Ureter (tissue), 1 donor: ENCODE results near the gene PHACTR3. TPM values are rescaled to one million over a fixed set of nuclear protein-coding genes. Genes with fewer than 3 reads are reported as not detected.

ENCODE experiments used
- DNase-seq: peaks from one replicate; pipeline ENCODE4 v3.0.0-alpha.2; 2020; ENCODE audit warnings: low spot score
- total RNA-seq: library from RNA; stranded (reverse); gene quantifications from one replicate; pipeline ENCODE4 v1.2.4, GENCODE V29; 2023
- donor health status: DM: yes; HTN: yes; CAD: no.

The PHACTR3 gene
- total RNA-seq, 1 donor from 2014 or later, result 0.60 TPM

DNA sequence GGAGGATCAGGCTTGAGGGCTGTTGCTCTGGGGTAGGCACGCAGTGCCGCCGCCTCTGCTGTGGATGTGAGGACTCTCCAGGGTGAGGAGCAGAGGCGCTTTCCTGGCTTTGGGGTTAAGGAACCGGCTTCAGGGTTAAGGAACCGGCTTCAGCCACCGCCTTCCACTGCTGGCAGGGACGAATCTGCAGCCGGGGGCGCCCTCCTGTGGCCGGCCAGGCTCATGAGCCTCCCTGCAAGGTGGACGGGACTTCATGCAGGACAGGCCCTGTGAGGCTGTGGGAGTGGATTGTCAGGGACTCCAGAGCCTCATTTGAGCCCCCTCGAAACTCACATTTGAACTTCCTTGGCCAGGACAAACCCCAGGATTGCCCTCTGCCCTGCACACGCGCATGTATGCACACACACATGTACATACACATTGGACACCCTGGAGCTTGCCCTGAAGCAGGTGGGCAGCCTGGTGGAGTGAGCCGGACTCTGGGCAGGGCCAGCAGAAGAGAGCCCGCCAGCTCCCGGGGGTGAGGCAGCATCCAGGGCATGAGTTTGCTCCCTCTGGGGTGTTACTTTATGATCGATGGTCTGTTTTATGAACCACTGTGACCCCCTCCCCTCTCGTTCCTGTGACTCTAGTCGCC is 146.9 kb downstream of the PHACTR3 start:
- peak; percentile 73 for DNase-seq

DNA sequence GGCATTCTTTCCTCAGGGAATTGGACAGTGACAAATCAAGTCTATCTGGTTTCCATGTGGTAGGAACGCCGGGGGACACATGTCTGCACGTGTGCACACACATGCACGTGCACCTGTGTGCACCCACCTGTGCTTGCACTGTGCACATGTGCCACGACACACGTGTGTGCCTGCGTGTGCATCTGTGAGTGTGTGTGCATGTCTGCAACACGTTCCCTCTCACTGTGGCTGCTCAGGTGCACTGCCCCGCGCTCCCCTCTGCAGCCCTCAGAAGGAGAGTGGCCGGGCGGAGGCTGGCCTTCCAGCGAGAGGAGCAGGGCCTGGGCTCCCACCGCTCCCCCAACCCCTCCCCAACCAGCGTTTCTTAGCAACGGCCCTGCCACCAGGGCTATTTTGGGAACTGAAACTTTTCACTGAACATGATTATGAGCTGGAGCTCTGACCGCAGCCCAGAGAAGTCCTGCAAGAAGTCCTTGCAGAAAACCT is 147.8 kb downstream of the PHACTR3 start:
- no peak for DNase-seq

DNA sequence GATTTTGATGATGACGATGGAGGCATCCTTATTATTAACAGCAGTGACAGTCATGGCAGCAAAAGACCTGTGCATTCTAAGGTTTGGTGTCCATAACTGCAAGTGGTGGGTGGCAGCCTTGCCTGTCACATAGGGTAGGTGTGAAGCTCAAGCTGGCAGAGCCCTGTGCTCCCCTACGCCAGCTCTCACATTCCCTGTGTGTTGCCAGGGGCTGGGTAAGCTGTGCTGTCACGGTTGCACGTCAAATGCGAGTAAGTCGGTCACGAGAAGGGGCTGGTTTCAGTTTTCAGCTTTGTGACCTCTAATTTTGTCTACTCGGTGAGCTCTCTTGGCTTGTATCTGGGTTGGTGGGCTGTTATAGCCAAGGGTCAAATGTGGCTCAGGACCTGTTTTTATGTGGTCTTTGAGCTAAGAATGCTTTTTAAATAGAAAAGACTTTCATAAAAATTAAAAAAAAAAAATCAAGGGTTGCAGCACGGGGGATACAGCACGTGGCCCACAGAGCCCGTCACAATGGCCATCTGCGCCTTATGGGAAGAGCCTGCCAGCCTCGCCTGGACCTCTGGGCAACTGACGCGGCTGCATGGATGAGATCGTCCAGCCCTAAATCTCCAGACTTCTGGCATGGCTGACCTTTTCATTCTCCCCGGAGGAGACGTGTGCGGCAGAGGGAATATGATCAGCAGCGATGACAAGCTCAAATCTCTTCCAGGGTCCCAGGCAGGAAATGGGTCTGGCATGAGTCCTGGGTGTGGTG is 148.5 kb downstream of the PHACTR3 start:
- no peak for DNase-seq

DNA sequence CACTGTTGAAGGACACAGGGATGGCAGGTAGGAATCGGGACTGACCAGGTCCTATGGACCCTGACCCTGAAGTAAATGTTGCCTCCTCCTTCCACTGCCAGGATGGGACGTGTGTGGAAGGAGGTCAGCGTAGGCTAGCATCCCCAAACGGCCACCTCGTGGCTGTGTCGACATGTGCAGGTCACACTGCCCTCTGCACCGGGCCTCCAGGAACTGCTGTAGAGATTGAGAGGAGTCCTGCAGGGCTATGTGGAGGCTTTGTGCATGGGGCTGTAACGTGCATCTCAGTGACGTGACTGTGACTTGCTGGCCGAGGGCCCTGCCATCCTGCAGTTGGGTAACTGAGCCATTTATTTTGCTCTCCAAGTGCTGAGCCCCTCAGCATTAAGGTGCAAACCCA is 149.5 kb downstream of the PHACTR3 start:
- no peak for DNase-seq

DNA sequence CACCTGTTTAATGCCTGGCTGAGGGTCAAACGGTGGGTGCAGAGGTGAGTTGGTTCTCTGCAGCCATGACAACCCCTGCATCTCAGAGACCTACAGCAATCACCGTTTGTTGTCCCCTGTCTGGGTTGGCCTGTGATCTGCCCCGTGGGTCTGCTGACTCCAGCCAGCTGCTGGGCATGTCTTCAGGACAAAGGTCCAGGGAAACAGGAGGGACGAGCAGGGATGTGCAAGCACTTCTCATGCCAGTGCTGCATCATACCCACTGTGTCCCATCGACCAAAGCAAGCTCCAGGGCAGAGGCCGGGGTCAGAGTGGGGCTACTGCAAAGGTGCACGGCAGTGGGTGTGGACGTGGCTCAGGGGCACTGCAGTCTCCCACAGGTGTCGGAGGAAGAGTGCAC is 150.2 kb downstream of the PHACTR3 start:
- DNase-seq, result no peak

DNA sequence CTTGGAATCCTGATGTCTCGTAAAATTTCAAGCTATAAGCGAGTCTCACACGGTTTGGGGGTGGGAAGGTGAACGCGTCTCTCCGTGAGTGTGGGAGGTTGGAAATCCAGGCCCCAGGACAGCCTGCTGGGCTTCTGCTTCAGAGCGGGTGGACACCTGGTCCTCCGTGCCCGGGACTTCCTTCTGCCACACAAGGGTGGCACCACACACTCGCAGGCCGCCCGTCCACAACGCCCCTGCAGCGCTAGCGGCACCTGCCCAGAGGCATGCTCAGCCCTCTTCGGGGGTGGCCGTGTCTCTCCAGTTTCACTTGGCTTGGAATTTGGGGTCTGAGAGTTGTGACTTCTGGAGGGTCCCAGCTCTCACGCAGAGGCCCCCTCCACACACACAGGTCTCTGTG is 151.9 kb downstream of the PHACTR3 start:
- no peak for DNase-seq

DNA sequence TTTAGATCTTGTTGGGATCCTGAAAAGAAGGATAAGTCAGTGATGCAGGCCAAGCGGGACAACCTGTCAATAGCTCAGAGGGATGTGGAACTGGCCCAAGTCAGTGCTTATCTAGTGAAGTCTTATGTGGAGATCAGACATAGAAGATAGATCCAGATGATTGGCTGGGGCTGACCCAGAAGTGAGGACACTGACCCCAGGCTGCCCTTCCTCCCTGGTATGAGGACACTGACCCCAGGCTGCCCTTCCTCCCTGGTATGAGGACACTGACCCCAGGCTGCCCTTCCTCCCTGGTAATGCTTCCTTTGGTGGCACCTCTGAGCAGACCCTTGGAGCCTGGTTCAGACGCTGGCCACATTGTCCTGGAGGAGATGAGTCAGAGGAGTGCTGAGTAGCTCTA is 159.7 kb downstream of the PHACTR3 start:
- no peak for DNase-seq

DNA sequence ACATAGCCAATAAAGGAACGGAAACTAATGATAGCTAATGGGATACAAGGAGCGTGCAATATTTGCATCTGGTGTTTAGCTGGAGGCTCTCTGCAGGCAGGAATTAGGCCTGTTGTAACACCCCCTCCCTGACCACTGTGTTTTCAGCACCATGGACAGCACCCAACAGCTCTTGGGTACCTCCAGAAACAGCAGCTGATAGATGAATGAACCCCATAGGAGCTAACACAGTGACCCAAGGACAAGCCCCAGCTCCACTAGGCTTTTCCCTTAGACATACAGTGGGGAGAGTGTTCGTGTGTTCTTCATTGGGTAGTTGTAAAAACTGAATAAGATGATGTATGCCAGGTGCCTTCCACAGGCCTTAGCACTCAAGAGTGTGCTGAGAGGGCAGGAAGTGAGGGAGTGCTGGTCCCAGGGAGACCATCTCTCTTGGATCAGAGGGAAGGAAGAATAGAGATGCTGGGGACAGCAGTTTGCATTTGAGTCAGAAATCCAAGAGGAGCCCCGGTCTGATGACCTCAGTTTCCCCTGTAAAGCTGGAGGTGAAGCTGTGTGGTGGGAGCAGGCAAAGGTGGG is 161.3 kb downstream of the PHACTR3 start:
- no peak for DNase-seq

DNA sequence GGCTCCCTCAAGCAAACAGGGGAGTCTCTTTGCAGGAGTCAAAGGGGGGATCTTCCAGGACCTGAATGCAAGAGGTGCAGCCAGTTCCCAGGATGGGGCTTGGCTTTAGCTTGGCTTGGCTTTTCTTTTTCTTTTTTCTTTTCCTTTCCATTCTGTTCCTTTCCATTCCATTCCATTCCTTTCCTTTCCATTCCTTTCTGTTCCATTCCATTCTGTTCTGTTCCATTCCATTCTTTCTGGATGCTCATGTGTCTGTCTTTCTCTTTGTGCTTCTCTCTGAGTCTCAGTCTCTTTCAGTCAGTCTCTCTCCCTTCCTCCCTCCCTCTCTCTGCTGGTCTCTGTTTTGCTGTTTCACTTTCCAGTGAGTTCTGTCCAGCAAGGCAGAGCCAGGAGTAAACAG is 163.3 kb downstream of the PHACTR3 start:
- no peak for DNase-seq

DNA sequence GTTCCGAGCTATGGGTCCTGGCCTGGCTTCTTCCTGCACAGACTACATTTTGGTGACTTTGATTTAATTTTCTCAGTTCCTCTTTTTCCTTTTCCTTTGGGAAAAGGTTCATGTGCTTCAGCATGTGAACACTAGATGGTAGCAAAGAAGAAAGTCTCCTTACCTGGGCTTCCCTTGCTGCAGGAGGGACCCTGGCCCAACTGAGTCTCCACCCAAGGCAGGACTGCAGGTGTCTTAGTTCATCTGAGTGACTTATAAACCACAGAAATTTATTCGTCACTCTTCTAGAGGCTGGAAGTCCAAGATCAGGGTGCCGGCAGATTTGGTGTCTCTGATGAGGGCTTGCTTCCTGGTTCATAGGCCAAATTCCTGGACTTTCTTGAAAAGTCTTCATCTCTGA is 165.9 kb downstream of the PHACTR3 start:
- no peak for DNase-seq

DNA sequence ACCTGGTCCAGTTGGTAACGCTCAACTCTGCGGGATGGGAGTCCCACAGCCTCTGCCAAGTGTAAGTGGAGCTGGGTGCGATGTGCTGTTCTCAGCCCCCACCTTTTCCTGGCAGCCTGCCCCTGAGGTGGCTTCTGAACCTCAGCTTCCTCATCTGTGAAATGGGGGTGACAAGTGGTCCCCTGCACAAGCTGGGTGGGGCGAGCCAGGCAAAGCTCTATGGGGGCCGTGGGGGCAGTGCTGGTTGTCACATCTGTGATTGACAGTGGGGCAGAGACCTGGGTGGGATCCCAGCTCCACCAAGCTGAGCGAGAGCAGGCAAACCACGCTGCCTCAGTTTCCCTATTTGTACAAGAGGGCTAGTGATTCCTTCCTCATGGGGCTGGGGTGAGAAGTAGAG is 166.5 kb downstream of the PHACTR3 start:
- DNase-seq, result no peak

DNA sequence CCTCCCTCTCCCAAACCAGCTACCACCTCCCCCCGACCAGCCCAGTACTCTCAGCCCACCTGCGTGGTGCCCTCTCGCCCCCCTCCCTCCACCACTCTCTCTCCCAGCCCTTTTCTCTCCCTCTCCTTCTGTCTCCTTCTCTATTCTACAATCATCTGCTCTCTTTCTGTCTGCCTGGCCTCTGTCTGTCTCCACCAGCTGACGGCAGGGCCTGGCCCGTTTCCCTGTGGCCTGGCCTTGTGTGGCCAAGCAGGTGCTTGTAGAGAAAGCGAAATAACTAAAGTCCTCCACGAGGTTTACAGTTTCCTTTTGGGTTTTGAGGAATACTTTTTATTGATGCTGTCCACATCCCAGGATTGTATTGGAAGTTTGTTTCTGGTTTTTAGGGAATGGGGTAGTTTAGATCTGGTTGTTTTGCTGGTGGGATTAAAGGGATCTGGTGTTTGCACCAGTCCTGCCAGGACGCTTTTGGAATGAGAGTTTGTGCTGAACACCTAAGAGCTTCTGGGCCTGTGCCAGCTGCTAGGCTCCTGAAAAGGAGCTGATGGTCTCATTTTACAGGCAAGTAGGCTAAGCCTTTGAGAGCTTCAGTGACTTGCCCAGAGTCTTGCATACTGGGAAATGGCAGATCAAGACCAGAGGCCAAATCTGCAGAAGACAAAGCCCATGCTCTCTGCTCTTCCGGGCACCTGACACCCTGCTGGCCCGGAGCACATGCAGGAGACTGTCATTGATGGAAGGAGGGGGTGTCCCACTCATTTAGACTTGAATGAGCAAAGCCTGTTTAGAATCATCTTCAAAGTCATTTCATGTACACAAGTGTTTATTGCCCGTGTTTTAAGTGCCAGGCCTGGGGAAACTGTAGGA is 167.4 kb downstream of the PHACTR3 start:
- DNase-seq, result no peak

DNA sequence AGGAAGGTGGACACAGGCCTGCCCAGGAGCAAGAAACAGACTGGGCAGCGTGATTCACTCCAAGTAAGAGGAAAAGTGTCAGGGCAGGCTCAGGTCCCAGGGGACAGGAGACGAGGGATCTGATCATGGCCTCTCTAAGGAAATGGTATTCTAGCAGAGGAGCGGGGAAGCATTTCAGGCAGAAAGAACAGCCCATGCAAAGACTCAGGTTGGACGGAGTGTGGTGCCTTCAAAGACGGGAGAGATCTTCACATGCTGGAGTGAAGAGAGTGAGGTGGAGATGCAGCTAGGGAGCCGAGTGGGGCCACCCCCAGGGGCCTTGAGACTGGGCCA is 168.0 kb downstream of the PHACTR3 start:
- DNase-seq, result no peak

DNA sequence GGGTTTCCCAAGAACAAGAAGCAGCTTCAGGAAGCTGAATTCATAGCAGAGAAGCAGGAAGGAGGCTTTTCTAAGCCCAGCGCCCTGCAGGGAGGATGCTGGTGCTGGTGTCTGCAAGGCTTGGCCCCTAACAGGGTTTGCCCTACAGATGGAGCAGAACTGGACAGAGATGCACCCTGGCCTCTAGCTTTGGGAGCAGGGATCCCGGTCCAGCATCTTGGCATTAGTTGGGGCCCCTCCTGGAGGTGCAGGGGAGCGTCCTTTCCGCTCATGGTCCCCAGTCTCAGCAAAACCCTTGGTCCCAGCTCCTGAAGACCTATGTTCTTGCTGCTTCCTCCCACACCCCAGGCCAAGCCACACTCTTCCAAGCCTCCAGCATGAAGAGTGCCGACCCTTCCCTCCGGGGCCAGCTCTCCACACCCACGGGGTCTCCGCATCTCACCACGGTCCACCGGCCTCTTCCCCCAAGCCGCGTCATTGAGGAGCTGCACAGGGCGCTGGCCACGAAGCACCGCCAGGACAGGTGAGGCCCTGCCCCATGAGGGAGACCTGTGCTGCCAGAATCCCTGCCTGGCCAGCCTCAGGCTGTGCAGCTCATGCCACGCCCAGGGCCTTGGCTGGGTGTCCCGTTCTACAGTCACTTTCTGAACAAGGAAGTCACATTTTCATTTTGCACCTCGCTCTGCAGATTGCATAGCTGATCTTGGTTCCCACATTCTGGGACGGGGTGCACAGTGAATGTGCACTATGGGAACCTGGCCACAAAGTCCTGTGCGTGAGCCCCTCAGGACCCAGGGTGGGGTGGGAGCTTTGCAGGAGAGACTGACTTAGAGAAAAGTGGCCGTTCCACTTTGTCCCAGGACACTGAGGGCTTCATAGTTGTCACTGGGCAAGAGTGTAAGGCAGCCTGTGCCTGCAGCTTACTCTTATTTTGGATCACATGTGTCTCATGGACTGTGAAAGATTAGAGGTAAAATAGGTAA is 168.9 kb downstream of the PHACTR3 start:
- no peak for DNase-seq

DNA sequence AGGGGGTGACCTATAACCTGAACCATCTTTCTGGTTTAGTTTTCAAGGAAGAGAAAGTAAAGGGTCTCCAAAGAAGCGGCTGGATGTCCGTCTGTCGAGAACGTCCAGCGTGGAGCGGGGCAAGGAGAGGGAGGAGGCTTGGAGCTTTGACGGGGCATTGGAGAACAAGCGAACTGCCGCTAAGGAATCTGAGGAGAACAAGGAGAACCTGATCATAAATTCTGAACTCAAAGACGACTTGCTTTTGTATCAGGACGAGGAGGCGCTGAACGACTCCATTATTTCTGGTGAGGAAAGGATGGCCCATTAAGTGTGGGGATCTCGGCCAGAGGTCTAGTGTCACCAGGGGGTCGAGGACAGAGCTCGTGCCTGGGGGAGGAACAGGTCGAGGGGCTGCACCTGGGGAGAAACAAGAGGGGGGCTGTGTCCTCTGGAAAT is 169.9 kb downstream of the PHACTR3 start:
- DNase-seq, result peak; percentile 34

DNA sequence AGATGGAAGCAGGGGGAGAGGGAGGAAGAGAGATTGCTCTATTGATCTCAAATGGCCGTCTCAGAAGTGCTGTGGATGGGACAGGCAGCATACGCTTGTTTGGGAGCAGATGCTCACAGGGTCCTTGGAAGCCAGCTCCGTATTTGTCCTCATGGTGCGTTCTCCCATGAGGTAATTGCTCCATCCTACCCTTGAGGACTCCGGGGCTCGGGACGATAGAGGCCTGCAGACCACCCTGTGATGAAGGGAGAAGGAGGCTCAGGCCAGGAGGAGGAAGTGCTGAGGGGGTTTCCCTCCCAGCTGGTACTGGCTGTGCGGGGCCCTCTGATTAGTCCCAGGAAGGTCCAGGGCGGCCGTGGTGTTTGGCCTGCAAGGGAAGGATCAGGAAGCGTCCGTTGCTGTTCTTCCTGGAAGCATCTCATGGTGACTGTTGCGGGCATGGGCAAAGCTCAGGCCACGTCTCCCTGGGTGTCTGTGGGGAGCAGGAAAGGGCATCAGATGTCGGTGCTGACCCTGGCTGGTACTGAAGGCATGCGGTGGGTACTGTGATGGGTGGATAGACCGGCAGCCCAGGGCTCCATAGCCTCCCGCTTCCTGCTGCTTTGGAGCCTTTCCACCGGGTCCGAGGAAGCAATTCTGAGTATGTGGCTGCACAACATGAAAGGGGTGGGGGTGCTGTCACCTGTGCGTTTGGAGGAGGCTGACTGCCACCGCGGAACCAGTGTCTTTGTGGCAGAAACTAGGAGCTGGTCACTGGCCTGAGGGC is 170.8 kb downstream of the PHACTR3 start:
- peak; percentile 20 for DNase-seq

DNA sequence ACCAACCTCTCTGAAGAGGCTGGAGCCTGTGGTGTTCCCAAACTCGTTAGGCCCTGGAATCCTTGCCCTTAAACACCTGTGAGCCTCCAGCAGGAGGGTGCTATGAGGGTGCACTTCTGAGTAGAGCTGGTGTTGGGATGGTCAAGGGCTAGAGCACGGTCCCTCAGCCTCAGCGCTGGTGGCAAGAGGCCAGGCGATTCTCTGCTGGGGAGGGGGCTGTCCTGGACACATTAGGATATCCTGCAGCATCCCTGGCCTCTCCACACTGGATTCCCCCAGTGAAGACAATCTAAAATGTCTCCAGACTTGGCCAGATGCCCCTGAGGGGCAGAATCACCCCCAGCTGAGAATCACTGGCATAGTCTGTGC is 171.3 kb downstream of the PHACTR3 start:
- peak; percentile 26 for DNase-seq

DNA sequence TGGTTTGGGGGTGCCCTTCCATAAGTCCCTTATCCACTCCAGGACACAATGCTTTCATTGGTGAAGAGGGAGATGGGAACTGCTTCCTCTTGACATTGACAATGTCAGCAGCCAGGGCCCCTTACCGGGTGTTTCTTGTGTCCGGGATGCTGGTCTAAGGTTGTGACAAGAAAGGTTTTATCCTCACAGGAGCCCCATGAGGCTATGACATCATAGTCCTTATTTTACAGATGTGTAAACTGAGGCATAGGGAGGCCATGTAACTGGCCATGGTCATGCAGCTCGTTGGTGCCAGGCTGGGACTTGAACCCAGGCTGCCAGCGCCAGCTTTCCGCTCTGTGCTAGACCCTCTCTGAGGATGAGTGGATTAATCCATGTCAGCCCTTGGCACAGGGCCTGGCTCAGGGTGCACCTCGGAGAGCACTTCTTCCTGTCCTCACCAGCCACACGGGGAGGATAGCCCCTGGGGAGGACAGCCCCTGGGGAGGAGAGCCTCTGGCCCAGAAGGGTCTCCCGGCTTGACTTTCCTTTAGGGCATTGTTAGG is 171.8 kb downstream of the PHACTR3 start:
- peak; percentile 27 for DNase-seq

DNA sequence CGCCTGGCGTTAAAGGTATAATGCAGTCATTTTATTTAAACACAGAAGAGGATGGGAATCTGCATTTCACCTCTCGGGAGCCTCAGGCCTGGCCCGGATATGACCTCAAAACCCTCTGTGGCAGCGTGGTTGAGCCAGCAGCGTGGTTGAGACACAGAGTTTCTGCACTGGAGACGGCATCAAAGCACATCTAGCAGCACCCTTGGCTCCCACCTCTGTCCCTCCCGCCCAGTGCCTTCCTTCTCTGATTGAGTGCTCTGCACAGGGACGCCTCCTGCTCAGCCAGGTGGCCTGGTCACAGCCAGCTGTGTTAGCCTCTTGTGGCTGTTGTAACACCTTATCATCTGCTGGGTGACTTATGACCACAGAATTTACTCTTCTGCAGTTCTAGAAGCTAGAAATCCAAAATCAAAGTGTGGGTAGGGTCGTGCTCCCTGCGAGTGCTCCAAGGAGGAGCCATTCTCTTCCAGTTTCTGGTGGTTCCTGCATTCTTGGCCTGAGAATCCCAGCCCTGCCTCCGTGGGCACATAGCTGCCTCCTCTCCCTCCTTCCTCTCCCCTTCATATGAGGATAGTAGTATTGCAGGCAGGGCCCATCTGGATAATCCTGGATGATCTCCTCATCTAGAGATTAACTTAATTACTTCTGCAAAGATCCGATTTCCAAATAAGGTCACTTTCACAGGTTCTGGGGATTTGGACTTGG is 172.4 kb downstream of the PHACTR3 start:
- DNase-seq, result peak; percentile 35
